Naive thymus-derived CD4-positive, alpha-beta T cell (primary cell): ENCODE measurements around the gene HIGD2B. TPM values are rescaled to one million over a fixed set of nuclear protein-coding genes. Genes with fewer than 3 reads are reported as not detected.
"Not testable (repeated sequence)": the region's sequence is repeated elsewhere in the genome, so short reads cannot be mapped to it uniquely, and the experiment has no call there.

Experiments
- ATAC-seq: fragments of 150-1000 bp; cut with Tn5 transposase; 2 replicates; pipeline ENCODE4 v1.10.0; 2021; ENCODE audit warnings: mild to moderate bottlenecking, moderate library complexity
- CTCF ChIA-PET: fragments of 350-600 bp; sonication (Branson Sonifier 250); formaldehyde crosslinking; loops from one replicate; lab custom pipeline; 2021; ENCODE audit warnings: antibody characterized with exemption; lab: Charles Lee
- POLR2A ChIA-PET: fragments of 350-600 bp; sonication (Branson Sonifier 250); formaldehyde crosslinking; loops from one replicate; lab custom pipeline; 2021; ENCODE audit warnings: antibody characterized with exemption, inconsistent platforms; lab: Charles Lee
- DNase-seq, 9 donors: peaks; one replicate each; pipeline versions ENCODE4 v3.0.0 to v3.0.0-alpha.2; 2020 to 2022; ENCODE audit warnings: mixed read lengths in 1 of 9
- H3K27ac ChIP-seq: one replicate; pipeline ENCODE4 v1.7.0; 2013; ENCODE audit warnings: mild to moderate bottlenecking, low read depth, low read length, moderate library complexity
- H3K27me3 ChIP-seq, 2 donors: one replicate each; pipeline ENCODE4 v1.7.0; 2013; ENCODE audit warnings: low read length in 2 of 2, mild to moderate bottlenecking in 2 of 2, moderate library complexity in 2 of 2; ENCODE audit not compliant: control insufficient read depth in 2 of 2, insufficient read depth in 2 of 2
- H3K36me3 ChIP-seq, 3 experiments: 1 replicate in 2 of 3; 2 replicates in 1 of 3; pipeline ENCODE4 v1.7.0; 2013; ENCODE audit warnings: low read length in 3 of 3, mild to moderate bottlenecking in 3 of 3, moderate library complexity in 1 of 3; ENCODE audit not compliant: insufficient read depth in 3 of 3, control insufficient read depth in 2 of 3
- H3K4me1 ChIP-seq, 2 donors: one replicate each; pipeline ENCODE4 v1.7.0; 2013; ENCODE audit warnings: low read length in 2 of 2, mild to moderate bottlenecking in 2 of 2, moderate library complexity in 1 of 2; ENCODE audit not compliant: control insufficient read depth in 2 of 2, insufficient read depth in 2 of 2
- H3K4me3 ChIP-seq: 2 replicates; pipeline ENCODE4 v1.7.0; 2013; ENCODE audit warnings: mild to moderate bottlenecking, low read length
- H3K9me3 ChIP-seq, 3 experiments: 1 replicate in 2 of 3; 2 replicates in 1 of 3; pipeline ENCODE4 v1.7.0; 2013; ENCODE audit warnings: low read length in 3 of 3; ENCODE audit not compliant: control insufficient read depth in 2 of 3
- H3K27ac Mint-ChIP-seq, 9 donors: one replicate each; pipeline ENCODE4 v1.8.0; 2020 to 2022; ENCODE audit warnings: mixed read lengths in 9 of 9, mild to moderate bottlenecking in 8 of 9, moderate library complexity in 5 of 9, inconsistent platforms in 2 of 9
- H3K27me3 Mint-ChIP-seq, 5 donors: one replicate each; pipeline ENCODE4 v1.8.0; 2021 to 2022; ENCODE audit warnings: mixed read lengths in 5 of 5, mild to moderate bottlenecking in 1 of 5
- H3K36me3 Mint-ChIP-seq, 5 donors: one replicate each; pipeline ENCODE4 v1.8.0; 2020 to 2022; ENCODE audit warnings: mixed read lengths in 5 of 5, mild to moderate bottlenecking in 3 of 5, inconsistent platforms in 1 of 5
- H3K4me1 Mint-ChIP-seq, 7 donors: one replicate each; pipeline ENCODE4 v1.8.0; 2020 to 2022; ENCODE audit warnings: mixed read lengths in 7 of 7, mild to moderate bottlenecking in 3 of 7, inconsistent platforms in 1 of 7
- H3K4me3 Mint-ChIP-seq, 10 donors: one replicate each; pipeline ENCODE4 v1.8.0; 2020 to 2022; ENCODE audit warnings: mild to moderate bottlenecking in 10 of 10, mixed read lengths in 10 of 10, moderate library complexity in 6 of 10, inconsistent platforms in 2 of 10
- H3K9me3 Mint-ChIP-seq, 11 donors: one replicate each; pipeline ENCODE4 v1.8.0; 2020 to 2022; ENCODE audit warnings: mixed read lengths in 11 of 11, mild to moderate bottlenecking in 4 of 11, inconsistent platforms in 1 of 11, moderate library complexity in 1 of 11
- intact Hi-C, 2 donors: fragments of 100-400 bp; cut with micrococcal nuclease; formaldehyde crosslinking; loops; one replicate each; pipeline ENCODE4 v1.15.1; 2023
- polyA plus RNA-seq, 2 donors: library from polyadenylated mRNA; unstranded; fragments of 300-500 nt; fragmentation: Illumina TruSeq; gene quantifications; one replicate each; pipeline ENCODE4 v1.2.3, GENCODE V29; 2021
- total RNA-seq, 6 experiments: library from RNA in 5 of 6; stranded (reverse) in 5 of 6; gene quantifications; 1 replicate in 5 of 6; 2 replicates in 1 of 6; pipeline ENCODE4 v1.2.3 and lab custom pipeline; 2021 to 2026

Gene HIGD2B
- total and polyA plus RNA-seq, 7 experiments from 2014 or later, result 0.21 to 0.69 (median 0.60) TPM; not detected in 3

- H3K36me3 ChIP-seq, result peaks cover 0 to 9% (median 0%) of the 10 kb centered on the region in 3 experiments
- no peaks in the 10 kb centered on the region for H3K27me3 Mint-ChIP-seq
- H3K36me3 Mint-ChIP-seq, result peaks cover 7 to 35% (median 23%) of the 10 kb centered on the region in 5 donors
- ChIA-PET POLR2A (interaction anchor here (0.7 kb wide), 1 partner anchor 46 kb away, joined by 3 read pairs; no protein-coding TSS in a partner anchor), CTCF (no interaction called here)
- no peak overlapping the region for H3K4me3 Mint-ChIP-seq
- H3K9me3 Mint-ChIP-seq, result no peaks in the 10 kb centered on the region
- no peak overlapping the region for H3K27ac ChIP-seq
- H3K4me1 Mint-ChIP-seq, result peaks cover 0 to 9% (median 4%) of the 10 kb centered on the region in 7 donors
- no peak overlapping the region for H3K4me3 ChIP-seq
- intact Hi-C loops, result no loop called here
- no peaks in the 10 kb centered on the region for H3K27me3 ChIP-seq
- H3K4me1 ChIP-seq, result no peaks in the 10 kb centered on the region
- no peak overlapping the region for H3K27ac Mint-ChIP-seq
- DNase-seq (no peak), ATAC-seq (no peak)
- no peaks in the 10 kb centered on the region for H3K9me3 ChIP-seq
Observed at GRCh38 chr15:72728821-72729220, 42.8 kb upstream of the HIGD2B start.

DNA sequence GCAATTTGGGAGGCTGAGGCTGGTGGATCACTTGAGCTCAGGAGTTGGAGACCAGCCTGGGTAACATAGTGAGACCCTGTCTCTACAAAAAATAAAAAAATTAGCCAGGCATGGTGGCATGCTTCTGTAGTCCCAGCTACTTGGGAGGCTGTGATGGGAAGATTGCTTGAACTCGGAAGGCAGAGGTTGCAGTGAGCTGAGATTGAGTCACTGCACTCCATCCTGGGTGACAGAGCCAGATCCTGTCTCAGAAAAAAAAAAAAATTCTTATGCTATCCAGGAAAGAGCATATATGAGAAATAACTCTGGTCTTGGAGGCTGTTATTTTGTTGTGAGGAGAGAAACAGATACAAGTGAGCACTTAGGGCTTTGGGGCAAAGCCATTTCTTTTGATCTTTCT lies 42.3 kb upstream of the HIGD2B start:
- H3K4me1 Mint-ChIP-seq, DNase-seq, H3K4me3 ChIP-seq, intact Hi-C loops, H3K27ac Mint-ChIP-seq, H3K4me1 ChIP-seq, CTCF ChIA-PET, H3K27me3 Mint-ChIP-seq, H3K9me3 Mint-ChIP-seq, H3K4me3 Mint-ChIP-seq, H3K27me3 ChIP-seq, H3K9me3 ChIP-seq, H3K27ac ChIP-seq, POLR2A ChIA-PET, H3K36me3 ChIP-seq, ATAC-seq: not testable (repeated sequence)
- peaks cover 7 to 36% (median 26%) of the 10 kb centered on the region in 5 donors for H3K36me3 Mint-ChIP-seq

- Mint-ChIP-seq H3K4me3 (no peak overlapping the region), H3K4me1 (peaks cover 0 to 4% (median 0%) of the 10 kb centered on the region in 7 donors), H3K36me3 (peaks cover 7 to 25% (median 19%) of the 10 kb centered on the region in 5 donors), H3K9me3 (no peaks in the 10 kb centered on the region), H3K27me3 (no peaks in the 10 kb centered on the region), H3K27ac (peak overlapping the region in 1 of 9 donors; percentile 2)
- DNase-seq (no peak), ATAC-seq (no peak)
- H3K27me3 ChIP-seq, result no peaks in the 10 kb centered on the region
- H3K4me1 ChIP-seq, result no peaks in the 10 kb centered on the region
- intact Hi-C loops, result no loop called here
- H3K27ac ChIP-seq, result no peak overlapping the region
- H3K9me3 ChIP-seq, result no peaks in the 10 kb centered on the region
- ChIA-PET POLR2A (no interaction called here), CTCF (no interaction called here)
- peaks cover 0 to 9% (median 0%) of the 10 kb centered on the region in 3 experiments for H3K36me3 ChIP-seq
- no peak overlapping the region for H3K4me3 ChIP-seq
Observed at GRCh38 chr15:72727154-72727553, 41.2 kb upstream of the HIGD2B start.

DNA sequence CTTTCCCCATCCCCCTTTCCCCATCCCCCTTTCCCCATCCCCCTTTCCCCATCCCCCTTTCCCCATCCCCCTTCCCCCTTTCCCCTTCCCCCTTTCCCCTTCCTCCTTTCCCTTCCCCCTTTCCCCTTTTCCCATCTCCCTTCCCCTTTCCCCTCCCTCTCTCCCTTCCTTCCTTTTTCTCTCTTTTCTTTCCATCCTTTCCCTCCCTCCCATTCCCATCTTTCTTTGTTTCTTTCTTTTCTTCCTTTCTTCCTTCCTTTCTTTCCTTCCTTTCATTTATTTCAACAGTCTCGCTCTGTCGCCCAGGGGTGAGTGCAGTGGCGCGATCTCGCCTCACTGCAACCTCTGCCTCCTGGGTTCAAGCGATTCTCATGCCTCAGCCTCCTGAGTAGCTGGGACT lies 39.9 kb upstream of the HIGD2B start:
- H3K27me3 ChIP-seq, H3K27ac Mint-ChIP-seq, H3K4me3 Mint-ChIP-seq, H3K36me3 ChIP-seq, H3K9me3 ChIP-seq, H3K4me3 ChIP-seq, H3K9me3 Mint-ChIP-seq, H3K27me3 Mint-ChIP-seq, intact Hi-C loops, POLR2A ChIA-PET, H3K4me1 Mint-ChIP-seq, ATAC-seq, H3K27ac ChIP-seq, CTCF ChIA-PET, H3K4me1 ChIP-seq, DNase-seq: not testable (repeated sequence)
- peaks cover 1 to 16% (median 10%) of the 10 kb centered on the region in 5 donors for H3K36me3 Mint-ChIP-seq

- POLR2A ChIA-PET, result interaction anchor here (0.6 kb wide), 1 partner anchor 15 kb away, joined by 4 read pairs; no protein-coding TSS in a partner anchor
- Mint-ChIP-seq H3K4me1 (peaks cover 0 to 3% (median 0%) of the 10 kb centered on the region in 7 donors), H3K4me3 (no peak overlapping the region), H3K27me3 (no peaks in the 10 kb centered on the region), H3K36me3 (peaks cover 1 to 16% (median 10%) of the 10 kb centered on the region in 5 donors), H3K27ac (no peak overlapping the region), H3K9me3 (no peaks in the 10 kb centered on the region)
- DNase-seq, result no peak
- Histone ChIP-seq H3K36me3 (no peaks in the 10 kb centered on the region), H3K4me3 (no peak overlapping the region), H3K27me3 (no peaks in the 10 kb centered on the region), H3K4me1 (no peaks in the 10 kb centered on the region), H3K27ac (no peak overlapping the region), H3K9me3 (no peaks in the 10 kb centered on the region)
- intact Hi-C loops, result no loop called here
- ATAC-seq, result no peak
- CTCF ChIA-PET, result no interaction called here
Observed at GRCh38 chr15:72725446-72725845, 39.5 kb upstream of the HIGD2B start.

GRCh38 chr15:72724028-72724427 lies 38.0 kb upstream of the HIGD2B start:
- ChIA-PET CTCF (interaction anchor here (3.1 to 3.9 kb wide), 2 partner anchors 11 to 358 kb away, joined by 13 to 27 read pairs; no protein-coding TSS in a partner anchor), POLR2A (no interaction called here)
- Mint-ChIP-seq H3K9me3 (no peaks in the 10 kb centered on the region), H3K4me1 (peaks cover 0 to 3% (median 0%) of the 10 kb centered on the region in 7 donors), H3K4me3 (no peak overlapping the region), H3K27me3 (no peaks in the 10 kb centered on the region), H3K36me3 (peaks cover 1 to 19% (median 10%) of the 10 kb centered on the region in 5 donors), H3K27ac (no peak overlapping the region)
- Histone ChIP-seq H3K36me3 (no peaks in the 10 kb centered on the region), H3K4me1 (no peaks in the 10 kb centered on the region), H3K27ac (no peak overlapping the region), H3K27me3 (no peaks in the 10 kb centered on the region), H3K4me3 (no peak overlapping the region), H3K9me3 (no peaks in the 10 kb centered on the region)
- intact Hi-C loops, result loop anchor here (5.0 kb wide), 3 partner anchors 73 to 548 kb away; no protein-coding TSS in a partner anchor
- ATAC-seq (no peak), DNase-seq (no peak)
